OCI-LY3 (cell line): ENCODE measurements around the gene C1orf141.

Experiments used
- EZH2phosphoT487 ChIP-seq: fragments of 200-600 bp; shearing (Covaris generic); IDR thresholded peaks from 2 replicates; pipeline ENCODE4 v1.6.1; 2018; ENCODE audit warnings: antibody characterized with exemption, mixed run types, low read depth
- TF ChIP-seq, protein P1 (sequence below): fragments of 200-600, 300-600 bp; sonication (generic); IDR thresholded peaks from 2 replicates; pipeline ENCODE4 v1.5.1; 2014; ENCODE audit warnings: antibody characterized with exemption, low read length, low read depth

DNA sequence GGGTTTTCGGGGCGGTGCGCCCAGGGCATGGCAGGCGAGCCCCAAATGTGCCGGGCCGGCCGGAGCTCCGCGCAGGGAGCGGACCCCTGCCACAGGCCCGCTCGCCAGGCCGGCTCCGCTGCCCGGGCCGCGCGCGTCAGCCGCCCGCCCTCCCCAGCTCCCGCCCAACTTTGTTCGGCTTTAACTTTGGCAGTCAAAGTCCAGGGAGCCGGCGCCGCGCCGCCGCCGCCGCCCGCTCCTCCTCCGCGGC is 81.3 kb downstream of the C1orf141 start:
- TF ChIP-seq, protein P1, sequence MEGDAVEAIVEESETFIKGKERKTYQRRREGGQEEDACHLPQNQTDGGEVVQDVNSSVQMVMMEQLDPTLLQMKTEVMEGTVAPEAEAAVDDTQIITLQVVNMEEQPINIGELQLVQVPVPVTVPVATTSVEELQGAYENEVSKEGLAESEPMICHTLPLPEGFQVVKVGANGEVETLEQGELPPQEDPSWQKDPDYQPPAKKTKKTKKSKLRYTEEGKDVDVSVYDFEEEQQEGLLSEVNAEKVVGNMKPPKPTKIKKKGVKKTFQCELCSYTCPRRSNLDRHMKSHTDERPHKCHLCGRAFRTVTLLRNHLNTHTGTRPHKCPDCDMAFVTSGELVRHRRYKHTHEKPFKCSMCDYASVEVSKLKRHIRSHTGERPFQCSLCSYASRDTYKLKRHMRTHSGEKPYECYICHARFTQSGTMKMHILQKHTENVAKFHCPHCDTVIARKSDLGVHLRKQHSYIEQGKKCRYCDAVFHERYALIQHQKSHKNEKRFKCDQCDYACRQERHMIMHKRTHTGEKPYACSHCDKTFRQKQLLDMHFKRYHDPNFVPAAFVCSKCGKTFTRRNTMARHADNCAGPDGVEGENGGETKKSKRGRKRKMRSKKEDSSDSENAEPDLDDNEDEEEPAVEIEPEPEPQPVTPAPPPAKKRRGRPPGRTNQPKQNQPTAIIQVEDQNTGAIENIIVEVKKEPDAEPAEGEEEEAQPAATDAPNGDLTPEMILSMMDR, result no peak
- no peak for TF ChIP-seq EZH2phosphoT487
